ENCODE data around the gene NDNF.

The NDNF gene

GRCh38 chr4:121072224-121073003 lies at the start of gene NDNF:
TSS of gene NDNF (minus strand) at chr4:121072535. CDS start at chr4:121045837, 26,698 bp downstream.
- DNase-seq = no peak

GRCh38 chr4:121119715-121120114 lies 47.4 kb upstream of the NDNF start:
- no peak for DNase-seq

- DNase-seq = no peak
Observed at GRCh38 chr4:121118344-121118743, 46.0 kb upstream of the NDNF start.

- DNase-seq = no peak
Observed at GRCh38 chr4:121114756-121115155, 42.4 kb upstream of the NDNF start.

GRCh38 chr4:121112530-121112929 lies 40.2 kb upstream of the NDNF start:
- no peak for DNase-seq

- DNase-seq = no peak
Observed at GRCh38 chr4:121108557-121108956, 36.2 kb upstream of the NDNF start.

GRCh38 chr4:121107507-121107906 lies 35.2 kb upstream of the NDNF start:
- no peak for DNase-seq

GRCh38 chr4:121100093-121100775 lies 27.9 kb upstream of the NDNF start:
- no peak for DNase-seq

- no peak for DNase-seq
Observed at GRCh38 chr4:121098266-121098665, 25.9 kb upstream of the NDNF start.

- DNase-seq = no peak
Observed at GRCh38 chr4:121096629-121097028, 24.3 kb upstream of the NDNF start.

GRCh38 chr4:121096191-121096590 lies 23.9 kb upstream of the NDNF start:
- no peak for DNase-seq

- no peak for DNase-seq
Observed at GRCh38 chr4:121094297-121094966, 22.1 kb upstream of the NDNF start.

- DNase-seq = no peak
Observed at GRCh38 chr4:121093261-121093660, 20.9 kb upstream of the NDNF start.

- DNase-seq = no peak
Observed at GRCh38 chr4:121091941-121092340, 19.6 kb upstream of the NDNF start.

- DNase-seq = no peak
Observed at GRCh38 chr4:121088867-121089266, 16.5 kb upstream of the NDNF start.

- DNase-seq = no peak
Observed at GRCh38 chr4:121079376-121079775, 7.0 kb upstream of the NDNF start.

GRCh38 chr4:121077496-121077895 lies 5.2 kb upstream of the NDNF start:
- DNase-seq = no peak

GRCh38 chr4:121076416-121076815 lies 4.1 kb upstream of the NDNF start:
- DNase-seq = no peak

GRCh38 chr4:121073672-121074381 lies 1.5 kb upstream of the NDNF start:
- no peak for DNase-seq

- DNase-seq = no peak
Observed at GRCh38 chr4:121073004-121073435, 685 bp upstream of the NDNF start.

GRCh38 chr4:121071640-121072223 lies 603 bp downstream of the NDNF start:
- no peak for DNase-seq

- no peak for DNase-seq
Observed at GRCh38 chr4:121070696-121071639, 1.4 kb downstream of the NDNF start.

Measured in NCI-H187 (cell line).